AG09319 (cell line): ENCODE data around the gene GRK3.

Experiments
- DNase-seq: peaks from one replicate; pipeline ENCODE4 v3.0.0-alpha.2; 2010; ENCODE audit warnings: low read depth; ENCODE audit errors: extremely low read depth
- TF ChIP-seq, protein P1 (sequence below): IDR thresholded peaks from 2 replicates; pipeline ENCODE4 v1.5.1; 2011; ENCODE audit warnings: low read depth, mild to moderate bottlenecking, inconsistent platforms, low read length, moderate library complexity

GRK3 gene

DNA sequence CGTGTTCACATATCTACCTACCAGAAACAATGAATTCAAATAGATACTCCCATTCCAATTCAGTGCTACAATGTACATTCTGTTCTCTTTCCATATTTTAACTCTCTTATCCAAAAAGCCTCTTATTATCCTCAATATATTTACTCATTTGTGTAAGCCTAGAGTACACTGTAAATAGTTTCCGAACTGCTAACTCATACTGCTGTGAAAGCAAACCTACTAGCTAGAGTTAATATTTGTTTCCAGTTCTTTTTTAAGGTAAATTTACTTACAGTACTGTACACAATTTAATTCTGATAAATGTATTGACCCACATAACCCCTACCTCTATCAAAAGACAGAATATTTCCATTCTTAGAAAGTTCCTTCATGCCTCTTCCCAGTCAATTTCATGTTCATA, 71.8 kb downstream of the GRK3 start:
- TF ChIP-seq, protein P1, sequence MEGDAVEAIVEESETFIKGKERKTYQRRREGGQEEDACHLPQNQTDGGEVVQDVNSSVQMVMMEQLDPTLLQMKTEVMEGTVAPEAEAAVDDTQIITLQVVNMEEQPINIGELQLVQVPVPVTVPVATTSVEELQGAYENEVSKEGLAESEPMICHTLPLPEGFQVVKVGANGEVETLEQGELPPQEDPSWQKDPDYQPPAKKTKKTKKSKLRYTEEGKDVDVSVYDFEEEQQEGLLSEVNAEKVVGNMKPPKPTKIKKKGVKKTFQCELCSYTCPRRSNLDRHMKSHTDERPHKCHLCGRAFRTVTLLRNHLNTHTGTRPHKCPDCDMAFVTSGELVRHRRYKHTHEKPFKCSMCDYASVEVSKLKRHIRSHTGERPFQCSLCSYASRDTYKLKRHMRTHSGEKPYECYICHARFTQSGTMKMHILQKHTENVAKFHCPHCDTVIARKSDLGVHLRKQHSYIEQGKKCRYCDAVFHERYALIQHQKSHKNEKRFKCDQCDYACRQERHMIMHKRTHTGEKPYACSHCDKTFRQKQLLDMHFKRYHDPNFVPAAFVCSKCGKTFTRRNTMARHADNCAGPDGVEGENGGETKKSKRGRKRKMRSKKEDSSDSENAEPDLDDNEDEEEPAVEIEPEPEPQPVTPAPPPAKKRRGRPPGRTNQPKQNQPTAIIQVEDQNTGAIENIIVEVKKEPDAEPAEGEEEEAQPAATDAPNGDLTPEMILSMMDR, result no peak
- no peak for DNase-seq

GRCh38 chr22:25637032-25637431, 72.6 kb downstream of the GRK3 start:
- TF ChIP-seq, protein P1, result no peak
- DNase-seq, result no peak

DNA sequence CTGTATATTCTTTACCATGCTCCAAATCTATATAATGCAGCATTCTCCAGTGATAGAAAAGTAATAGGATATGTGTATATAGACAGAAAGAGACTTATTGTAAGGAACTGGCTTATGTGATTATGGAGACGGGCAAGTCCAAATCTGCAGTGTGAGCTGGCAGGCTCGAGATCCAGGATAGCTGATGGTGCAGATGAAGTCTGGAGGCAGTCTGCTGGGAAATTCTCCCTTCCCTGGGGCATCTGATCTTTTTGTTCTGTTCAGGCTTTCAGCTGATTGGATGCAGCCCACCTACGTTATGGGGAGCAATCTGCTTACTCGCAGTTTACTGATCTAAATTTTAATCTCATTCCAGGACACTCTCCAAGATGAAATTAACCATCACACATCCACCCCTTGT, 73.2 kb downstream of the GRK3 start:
- DNase-seq, result no peak
- TF ChIP-seq, protein P1, result no peak

GRCh38 chr22:25638638-25639037, 74.2 kb downstream of the GRK3 start:
- no peak for DNase-seq
- TF ChIP-seq, protein P1, result no peak

DNA sequence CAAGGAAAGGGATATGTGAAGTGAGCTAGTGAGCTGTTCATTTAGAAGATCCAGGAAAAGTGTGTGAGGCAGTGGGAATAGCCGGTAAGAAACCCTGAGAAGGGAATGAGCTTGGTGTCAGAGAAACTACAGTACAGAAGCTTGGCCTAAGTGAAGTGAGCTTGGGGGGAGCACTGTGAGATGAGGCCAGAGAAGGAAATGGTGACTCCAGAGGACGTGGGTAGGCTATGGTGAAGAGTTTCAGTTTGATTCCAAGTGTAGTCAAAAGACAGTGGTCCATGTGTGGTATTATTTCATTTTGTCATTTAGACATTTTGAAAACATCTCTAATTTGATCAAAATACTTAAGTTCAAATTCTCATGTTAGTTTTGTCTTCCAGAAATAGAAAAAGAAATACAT, 77.2 kb downstream of the GRK3 start:
- TF ChIP-seq, protein P1, result no peak
- no peak for DNase-seq

DNA sequence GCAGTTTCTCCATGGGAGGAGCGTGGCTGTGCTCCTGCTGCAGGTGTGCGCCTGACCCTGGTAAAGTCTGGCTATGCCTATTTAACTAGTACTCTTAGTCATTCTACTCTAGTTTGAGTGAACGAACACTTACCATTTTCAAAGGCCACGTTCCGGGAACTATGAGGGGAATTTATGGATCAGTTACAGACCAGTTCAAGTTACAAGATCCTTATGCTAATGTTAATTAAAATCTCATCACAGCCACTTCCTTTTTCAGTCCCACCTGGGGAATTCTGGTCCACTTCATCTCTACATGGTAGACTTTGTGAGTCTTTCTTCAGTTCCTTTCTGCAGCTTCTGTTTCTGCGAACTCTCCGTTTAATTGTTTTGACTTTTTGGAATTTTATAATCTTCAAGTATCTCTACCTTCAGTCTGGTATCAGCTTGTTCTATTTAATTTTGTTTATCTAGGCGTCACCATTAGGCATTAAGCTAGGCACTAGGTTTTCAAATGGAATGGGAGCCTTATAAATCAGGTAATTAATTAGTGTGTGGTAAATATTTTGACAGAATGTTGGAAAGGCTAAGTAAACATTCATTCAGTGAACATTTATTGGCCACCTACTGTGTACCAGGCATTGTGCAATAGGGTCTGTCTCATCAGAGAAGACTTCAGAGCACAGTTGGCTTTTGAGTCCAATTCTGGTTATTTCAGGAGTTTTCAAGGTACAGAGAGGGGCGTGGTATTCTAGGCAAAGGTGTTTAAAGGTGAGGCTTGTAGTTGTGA, 78.9 kb downstream of the GRK3 start:
- TF ChIP-seq, protein P1, result no peak
- DNase-seq, result no peak

DNA sequence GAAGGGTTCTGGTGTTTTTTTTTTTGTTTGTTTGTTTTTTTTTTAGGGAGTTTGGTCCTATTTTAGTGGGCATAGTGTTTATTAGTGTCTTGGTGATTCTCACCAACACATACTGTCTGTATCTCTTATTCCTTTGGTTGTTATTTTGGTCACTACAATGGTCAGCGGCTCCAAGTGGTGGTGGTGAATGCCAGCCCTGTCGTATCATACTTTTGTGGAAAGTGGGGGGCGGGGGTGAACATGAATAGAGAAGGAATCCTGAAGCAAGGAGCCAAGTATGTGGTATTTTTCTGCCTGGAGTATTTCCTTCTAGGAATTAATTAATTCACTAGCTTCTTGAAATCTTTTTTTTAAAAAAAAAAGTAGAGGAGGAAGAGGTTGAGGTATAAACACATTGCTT, 79.6 kb downstream of the GRK3 start:
- TF ChIP-seq, protein P1, result no peak
- DNase-seq, result no peak
